ENCODE measurements around the gene PLEKHG5.
A peak's percentile ranks its signal among the peaks of the same experiment; 100 is the strongest.

Gene PLEKHG5

GRCh38 chr1:6424619-6425593, 66.6 kb downstream of the PLEKHG5 start, which contains the start of gene ESPN:
ESPN (plus strand) TSS chr1:6424776; CDS start chr1:6424956, 180 bp downstream.
- DNase-seq, result no peak

DNA sequence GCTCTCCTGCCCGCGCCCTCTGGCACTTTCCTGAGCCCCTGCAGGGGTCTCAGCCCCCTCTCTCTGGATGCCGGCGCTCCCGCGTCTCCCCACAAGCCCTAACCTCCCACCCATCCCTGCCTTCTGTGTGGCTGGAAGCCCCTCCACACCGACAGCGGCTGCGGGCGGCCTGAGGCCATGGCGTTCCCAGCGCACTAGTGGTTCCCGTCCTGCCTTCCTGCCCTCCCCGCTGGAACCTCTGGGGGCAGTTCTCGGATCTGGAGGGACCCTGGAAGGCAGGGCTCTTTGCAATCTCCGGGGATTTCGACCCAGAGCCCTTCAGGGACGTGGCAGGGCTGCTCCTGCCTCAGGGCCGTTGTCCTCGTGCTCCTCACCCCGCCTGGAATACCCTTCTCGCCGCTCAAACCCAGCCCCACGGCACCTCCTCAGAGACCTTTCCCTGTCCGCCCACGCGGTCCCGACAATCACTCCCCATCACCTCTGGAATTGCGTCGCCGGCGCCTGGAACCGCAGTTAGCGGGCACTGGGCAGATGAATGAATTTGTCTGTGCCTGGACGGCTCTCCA, 67.4 kb downstream of the PLEKHG5 start:
- DNase-seq, result no peak

- peak; percentile 90 for DNase-seq
Observed at GRCh38 chr1:6423321-6423999, 68.0 kb downstream of the PLEKHG5 start.

- DNase-seq, result no peak
Observed at GRCh38 chr1:6421266-6421665, 70.2 kb downstream of the PLEKHG5 start.

DNA sequence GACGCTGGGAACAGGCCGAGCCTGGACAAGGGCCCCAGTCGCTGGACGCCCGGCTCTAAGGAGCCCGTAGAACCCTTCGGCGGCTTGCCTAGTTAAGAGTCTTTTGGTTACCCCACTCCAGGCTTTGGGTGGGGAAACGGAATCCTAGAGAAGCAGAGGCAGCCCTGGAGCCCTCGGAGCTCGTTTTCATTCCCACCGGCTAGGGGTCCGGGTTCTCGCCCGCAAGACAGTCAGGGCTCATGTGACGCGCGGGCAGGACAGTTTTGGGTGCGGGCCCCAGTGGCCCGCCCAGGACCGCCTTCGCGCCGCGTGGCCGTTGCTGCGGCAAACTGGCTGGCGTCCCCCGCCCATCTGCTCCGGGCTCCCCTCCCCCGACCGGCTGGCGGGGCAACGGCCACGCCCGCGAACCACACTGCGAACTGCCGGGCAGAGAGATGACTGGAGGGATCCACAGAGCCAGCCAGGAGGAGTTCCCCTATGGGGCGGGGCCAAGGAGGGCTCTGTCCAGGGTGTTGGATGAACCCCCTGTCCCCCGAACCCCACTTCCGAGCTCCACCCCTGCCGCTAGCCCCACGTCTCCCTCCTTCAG, 70.9 kb downstream of the PLEKHG5 start:
- no peak for DNase-seq

GRCh38 chr1:6419804-6420453, 71.5 kb downstream of the PLEKHG5 start, which contains the start of gene HES2:
HES2 (minus strand) TSS chr1:6419919; CDS start chr1:6419820, 99 bp downstream.
- DNase-seq, result no peak

- no peak for DNase-seq
Observed at GRCh38 chr1:6419397-6419803, 72.1 kb downstream of the PLEKHG5 start.

DNA sequence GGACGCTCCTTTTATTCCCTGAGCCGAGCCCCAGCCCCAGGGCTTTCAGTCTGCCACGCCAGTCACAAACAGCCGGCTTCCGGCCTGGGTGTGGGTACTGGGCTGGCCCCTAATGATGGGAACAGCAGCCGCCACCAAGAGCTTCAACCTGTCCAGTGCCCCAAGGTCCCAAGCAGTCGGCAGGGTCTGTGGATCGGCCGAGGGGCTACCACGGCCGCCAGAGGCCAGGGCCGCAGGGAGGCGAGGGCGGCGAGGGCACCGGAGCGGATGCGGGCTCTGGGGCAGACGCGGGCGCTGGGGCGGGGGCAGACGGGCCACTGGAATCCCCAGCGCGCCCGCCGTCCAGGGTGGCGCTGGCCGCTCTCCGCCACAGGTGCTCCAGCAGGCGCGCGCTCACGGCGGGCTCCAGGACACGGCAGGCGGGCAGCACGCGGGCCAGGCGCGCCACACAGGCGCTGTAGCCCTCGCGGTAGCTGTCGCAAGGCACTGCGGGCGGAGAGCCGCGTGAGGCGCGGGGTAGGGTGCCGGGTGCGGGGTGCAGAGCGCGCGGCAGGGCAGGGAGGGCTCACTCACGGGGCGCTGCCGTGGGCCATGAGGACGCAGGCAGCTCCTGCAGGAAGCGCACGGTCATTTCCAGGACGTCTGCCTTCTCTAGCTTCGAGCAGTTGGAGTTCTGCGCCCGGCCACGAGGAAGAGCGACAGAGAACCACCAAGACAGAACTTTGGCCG, 72.6 kb downstream of the PLEKHG5 start:
- no peak for DNase-seq

- DNase-seq, result no peak
Observed at GRCh38 chr1:6417961-6418667, 73.4 kb downstream of the PLEKHG5 start.
